ENCODE results near the gene KRTAP5-3.
"Not testable (repeated sequence)": the region's sequence is repeated elsewhere in the genome, so short reads cannot be mapped to it uniquely, and the experiment has no call there.

The KRTAP5-3 gene

GRCh38 chr11:1619449-1619848 is 11.2 kb upstream of the KRTAP5-3 start:
- peak; percentile 54 for DNase-seq (ENCODE audit: low spot score)

- DNase-seq (ENCODE audit: low spot score): no peak
These were observed 10.0 kb upstream of the KRTAP5-3 start for GRCh38 chr11:1618231-1618630.

- not testable (repeated sequence) for DNase-seq (ENCODE audit: low spot score)
These were observed 362 bp downstream of the KRTAP5-3 start for GRCh38 chr11:1607901-1608300.

- DNase-seq (ENCODE audit: low spot score): not testable (repeated sequence)
These were observed 962 bp downstream of the KRTAP5-3 start for GRCh38 chr11:1607156-1607845.

GRCh38 chr11:1605923-1606322 is 2.3 kb downstream of the KRTAP5-3 start:
- not testable (repeated sequence) for DNase-seq (ENCODE audit: low spot score)

- no peak for DNase-seq (ENCODE audit: low spot score)
These were observed 3.6 kb downstream of the KRTAP5-3 start for GRCh38 chr11:1604711-1605110.

GRCh38 chr11:1604181-1604580 is 4.1 kb downstream of the KRTAP5-3 start:
- no peak for DNase-seq (ENCODE audit: low spot score)

- DNase-seq (ENCODE audit: low spot score): no peak
These were observed 4.6 kb downstream of the KRTAP5-3 start for GRCh38 chr11:1603629-1604028.

GRCh38 chr11:1601663-1602062 is 6.6 kb downstream of the KRTAP5-3 start:
- DNase-seq (ENCODE audit: low spot score): not testable (repeated sequence)

GRCh38 chr11:1600626-1601025 is 7.6 kb downstream of the KRTAP5-3 start:
- no peak for DNase-seq (ENCODE audit: low spot score)

GRCh38 chr11:1598816-1599215 is 9.4 kb downstream of the KRTAP5-3 start:
- DNase-seq (ENCODE audit: low spot score): no peak

GRCh38 chr11:1598406-1598805 is 9.9 kb downstream of the KRTAP5-3 start:
- not testable (repeated sequence) for DNase-seq (ENCODE audit: low spot score)

GRCh38 chr11:1597994-1598380 is 10.3 kb downstream of the KRTAP5-3 start, which contains the start of gene KRTAP5-2:
TSS of gene KRTAP5-2 (minus strand) at chr11:1598294. CDS start at chr11:1598250, 44 bp downstream.
- DNase-seq (ENCODE audit: low spot score): no peak

GRCh38 chr11:1597331-1597993 is 10.8 kb downstream of the KRTAP5-3 start:
- no peak for DNase-seq (ENCODE audit: low spot score)

GRCh38 chr11:1596576-1597121 is 11.6 kb downstream of the KRTAP5-3 start:
- DNase-seq (ENCODE audit: low spot score): not testable (repeated sequence)

- not testable (repeated sequence) for DNase-seq (ENCODE audit: low spot score)
These were observed 12.2 kb downstream of the KRTAP5-3 start for GRCh38 chr11:1595994-1596575.

GRCh38 chr11:1592628-1593027 is 15.6 kb downstream of the KRTAP5-3 start:
- no peak for DNase-seq (ENCODE audit: low spot score)

GRCh38 chr11:1589996-1590395 is 18.3 kb downstream of the KRTAP5-3 start:
- no peak for DNase-seq (ENCODE audit: low spot score)

GRCh38 chr11:1589191-1589963 is 18.9 kb downstream of the KRTAP5-3 start:
- not testable (repeated sequence) for DNase-seq (ENCODE audit: low spot score)

GRCh38 chr11:1586699-1587098 is 21.6 kb downstream of the KRTAP5-3 start:
- DNase-seq (ENCODE audit: low spot score): no peak

- not testable (repeated sequence) for DNase-seq (ENCODE audit: low spot score)
These were observed 23.4 kb downstream of the KRTAP5-3 start, which contains the start of gene KRTAP5-1 for GRCh38 chr11:1584661-1585370. TSS of gene KRTAP5-1 (minus strand) at chr11:1585283. CDS start at chr11:1585249, 34 bp downstream.
